Uterus (tissue), 4 donors: ENCODE results near the gene INTS1. TPM values are rescaled to one million over a fixed set of nuclear protein-coding genes. Genes with fewer than 3 reads are reported as not detected.
A peak's percentile ranks its signal among the peaks of the same experiment; 100 is the strongest.

ENCODE experiments used
- DNase-seq, 2 donors: peaks; one replicate each; pipeline ENCODE4 v3.0.0-alpha.2; 2019 to 2020
- H3K27ac ChIP-seq, 2 donors: fragments of 200-600 bp; sonication (generic); 1 replicate in 1 of 2; 2 replicates in 1 of 2; pipeline ENCODE4 v1.5.1; 2016 to 2018
- H3K27me3 ChIP-seq, 2 donors: fragments of 200-600 bp; sonication (generic); one replicate each; pipeline ENCODE4 v1.5.1; 2018 to 2019; ENCODE audit warnings: control low read depth in 1 of 2
- H3K36me3 ChIP-seq, 2 donors: fragments of 200-600 bp; sonication (generic); one replicate each; pipeline ENCODE4 v1.5.1; 2019; ENCODE audit warnings: control low read depth in 1 of 2
- H3K4me1 ChIP-seq, 2 donors: fragments of 200-600 bp; sonication (generic); one replicate each; pipeline ENCODE4 v1.5.1; 2018 to 2019; ENCODE audit warnings: control low read depth in 1 of 2
- H3K4me3 ChIP-seq, 2 donors: fragments of 200-600 bp; sonication (generic); 1 replicate in 1 of 2; 2 replicates in 1 of 2; pipeline ENCODE4 v1.5.1; 2018 to 2019; ENCODE audit warnings: mild to moderate bottlenecking in 1 of 2
- H3K9me3 ChIP-seq, 2 donors: fragments of 200-600 bp; sonication (generic); one replicate each; pipeline ENCODE4 v1.5.1; 2019; ENCODE audit warnings: control low read depth in 1 of 2
- CTCF ChIP-seq, 4 experiments: fragments of 200-600 bp in 2 of 4; fragments of 450-650 bp in 2 of 4; sonication (generic) in 2 of 4; IDR thresholded peaks; one replicate each; pipeline ENCODE4 v1.5.1; 2016 to 2019; ENCODE audit warnings: antibody characterized with exemption in 4 of 4, mild to moderate bottlenecking in 2 of 4, moderate library complexity in 1 of 4
- POLR2A ChIP-seq, 2 donors: fragments of 450-650 bp; IDR thresholded peaks; one replicate each; pipeline ENCODE4 v1.6.1; 2016; ENCODE audit warnings: antibody characterized with exemption in 2 of 2, mild to moderate bottlenecking in 1 of 2, moderate library complexity in 1 of 2
- intact Hi-C: fragments of 100-400 bp; cut with DNase I; formaldehyde crosslinking; loops from one replicate; pipeline ENCODE4 v1.15.1; 2023; ENCODE audit warnings: low total_unique reads
- total RNA-seq, 4 donors: library from RNA; depleted of rRNA in 3 of 4; stranded (reverse); fragments of >200 nt in 3 of 4; gene quantifications; one replicate each; pipeline versions ENCODE4 v1.1.0 to v1.2.4, GENCODE V29; 2014 to 2023
- donor health status: DM: yes; HTN: yes; CAD: no.

The INTS1 gene
- total RNA-seq, 4 donors from 2014 or later = 8.2 to 68.9 (median 30.3) TPM

GRCh38 chr7:1474736-1475135 is 29.5 kb downstream of the INTS1 start:
- Histone ChIP-seq H3K4me3 (no peak overlapping the region), H3K27ac (no peak overlapping the region), H3K9me3 (no peaks in the 10 kb centered on the region), H3K36me3 (no peaks in the 10 kb centered on the region), H3K4me1 (no peaks in the 10 kb centered on the region), H3K27me3 (no peaks in the 10 kb centered on the region)
- intact Hi-C loops = no loop called here
- no peak for DNase-seq
- TF ChIP-seq CTCF (IDR thresholded peaks at IDR 0.05) (no peak), POLR2A (IDR thresholded peaks at IDR 0.05) (no peak)

- Histone ChIP-seq H3K36me3 (no peaks in the 10 kb centered on the region), H3K4me3 (no peak overlapping the region), H3K9me3 (no peaks in the 10 kb centered on the region), H3K27ac (no peak overlapping the region), H3K27me3 (no peaks in the 10 kb centered on the region), H3K4me1 (no peaks in the 10 kb centered on the region)
- intact Hi-C loops = no loop called here
- TF ChIP-seq CTCF (IDR thresholded peaks at IDR 0.05) (peak; percentile 77 to 93 (median 90)), POLR2A (IDR thresholded peaks at IDR 0.05) (peak in 1 of 2 donors; percentile 21)
- peak; percentile 83 for DNase-seq
Measured at GRCh38 chr7:1473864-1474512, 30.2 kb downstream of the INTS1 start.

- Histone ChIP-seq H3K4me1 (peaks cover 0 to 7% of the 10 kb centered on the region in 2 donors), H3K27me3 (no peaks in the 10 kb centered on the region), H3K4me3 (no peak overlapping the region), H3K36me3 (no peaks in the 10 kb centered on the region), H3K27ac (no peak overlapping the region), H3K9me3 (no peaks in the 10 kb centered on the region)
- TF ChIP-seq POLR2A (IDR thresholded peaks at IDR 0.05) = no peak
- no peak for TF ChIP-seq CTCF (IDR thresholded peaks at IDR 0.05)
- intact Hi-C loops = no loop called here
- DNase-seq = no peak
Measured at GRCh38 chr7:1470901-1471300, 33.3 kb downstream of the INTS1 start.

- H3K27ac ChIP-seq = no peak overlapping the region
- no peak for DNase-seq
- H3K36me3 ChIP-seq = no peaks in the 10 kb centered on the region
- H3K4me1 ChIP-seq = peaks cover 0 to 7% of the 10 kb centered on the region in 2 donors
- intact Hi-C loops = no loop called here
- no peak overlapping the region for H3K4me3 ChIP-seq
- no peaks in the 10 kb centered on the region for H3K9me3 ChIP-seq
- TF ChIP-seq CTCF (IDR thresholded peaks at IDR 0.05) = no peak
- TF ChIP-seq POLR2A (IDR thresholded peaks at IDR 0.05) = no peak
- no peaks in the 10 kb centered on the region for H3K27me3 ChIP-seq
Measured at GRCh38 chr7:1468643-1469298, 35.4 kb downstream of the INTS1 start.

GRCh38 chr7:1468203-1468602 is 36.0 kb downstream of the INTS1 start:
- H3K27me3 ChIP-seq = no peaks in the 10 kb centered on the region
- no peak overlapping the region for H3K27ac ChIP-seq
- DNase-seq = no peak
- no peaks in the 10 kb centered on the region for H3K9me3 ChIP-seq
- intact Hi-C loops = no loop called here
- H3K4me3 ChIP-seq = no peak overlapping the region
- H3K36me3 ChIP-seq = no peaks in the 10 kb centered on the region
- H3K4me1 ChIP-seq = peaks cover 0 to 7% of the 10 kb centered on the region in 2 donors
- no peak for TF ChIP-seq POLR2A (IDR thresholded peaks at IDR 0.05)
- TF ChIP-seq CTCF (IDR thresholded peaks at IDR 0.05) = no peak
